ENCODE data around the gene HARBI1. TPM values are rescaled to one million over a fixed set of nuclear protein-coding genes. Genes with fewer than 3 reads are reported as not detected.

The HARBI1 gene
- total RNA-seq, 1 experiment from 2014 or later = 6.3 TPM

DNA sequence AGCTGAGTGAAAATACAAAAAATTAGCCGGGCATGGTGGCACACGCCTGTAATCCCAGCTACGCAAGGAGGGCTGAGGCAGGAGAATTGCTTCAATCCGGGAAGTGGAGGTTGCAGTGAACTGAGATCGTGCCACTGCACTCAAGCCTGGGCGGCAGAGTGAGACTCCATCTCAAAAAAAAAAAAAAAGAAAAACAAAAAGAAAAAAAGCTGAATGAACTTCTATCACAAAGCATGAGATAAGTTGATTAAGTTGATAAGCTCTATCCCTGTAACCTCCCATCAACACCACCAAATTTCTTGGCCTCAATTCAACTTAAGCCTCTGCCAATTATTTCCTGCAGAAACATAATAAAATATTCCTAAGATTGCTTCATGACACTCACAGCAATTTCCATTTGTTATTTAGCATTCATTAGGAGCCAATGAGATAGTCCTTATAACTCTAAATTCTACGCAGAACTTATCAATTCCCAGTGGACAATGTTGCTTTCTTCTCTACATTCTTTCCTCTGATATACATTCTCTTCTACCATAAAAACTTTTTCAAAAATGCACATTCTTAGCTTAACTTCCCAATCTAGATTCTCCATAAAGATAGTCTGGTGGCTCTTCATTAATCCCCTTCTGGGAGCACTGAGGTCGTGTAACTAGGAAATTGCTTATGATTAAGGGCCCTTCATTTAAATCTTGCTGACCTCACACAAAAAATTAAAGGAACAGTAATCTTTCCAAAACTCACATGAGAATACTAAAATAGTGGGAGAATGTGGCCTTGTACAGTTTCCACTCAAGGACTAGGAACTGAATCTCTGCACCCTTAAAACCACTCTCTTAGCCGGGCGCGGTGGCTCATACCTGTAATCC, 26.1 kb downstream of the HARBI1 start:
- no peak for DNase-seq
- Histone ChIP-seq H3K4me2 (ENCODE audit: insufficient read depth, insufficient read length, low read length) (no peak overlapping the region), H3K27ac (ENCODE audit: insufficient read length, low read depth, low read length) (no peak overlapping the region)

More for the DNA sequence above, 26.1 kb downstream of the HARBI1 start:
- Mint-ChIP-seq H3K27ac (0 out of 7 replicates have a peak overlapping the region, but pooled peaks of 1 of the 3 experiments have one; percentile 40), H3K4me3 (peak overlapping the region in 1 of 2 experiments; percentile 8; a peak in 1 of 5 replicates), H3K27me3 (ENCODE audit: low read depth) (no peaks in the 10 kb centered on the region), H3K36me3 (ENCODE audit: insufficient read depth in 1 of 3, low read depth in 3 of 3) (peaks cover 0 to 5% (median 2%) of the 10 kb centered on the region in 3 experiments; a peak in 2 of 7 replicates), H3K4me1 (peaks cover 17 to 18% of the 10 kb centered on the region in 2 experiments), H3K9me3 (no peaks in the 10 kb centered on the region)
- no peak overlapping the region for H2BK20ac ChIP-seq (ENCODE audit: low read depth, low read length, poor library complexity, severe bottlenecking)
- no peaks in the 10 kb centered on the region for H3K27me3 ChIP-seq (ENCODE audit: insufficient read depth, low read length)
- H3K9ac ChIP-seq (ENCODE audit: extremely low read depth, insufficient read length, low read length) = no peak overlapping the region
- no peak overlapping the region for H2BK5ac ChIP-seq (ENCODE audit: insufficient read length, low read length)
- no peak overlapping the region for H2BK12ac ChIP-seq (ENCODE audit: insufficient read length, low read depth, low read length)
- H3K79me1 ChIP-seq (ENCODE audit: insufficient read depth, low read depth, low read length, poor library complexity, severe bottlenecking) = peaks cover 8% of the 10 kb centered on the region
- H2AFZ ChIP-seq (ENCODE audit: low read length) = no peak overlapping the region
- no peak overlapping the region for H3T11ph ChIP-seq (ENCODE audit: low read length)
- no peak overlapping the region for H4K8ac ChIP-seq (replicated peaks; ENCODE audit: insufficient read length, low read depth, low read length)
- H2BK120ac ChIP-seq (ENCODE audit: low read depth, low read length, poor library complexity, severe bottlenecking) = no peak overlapping the region
- TF ChIP-seq, protein P1, sequence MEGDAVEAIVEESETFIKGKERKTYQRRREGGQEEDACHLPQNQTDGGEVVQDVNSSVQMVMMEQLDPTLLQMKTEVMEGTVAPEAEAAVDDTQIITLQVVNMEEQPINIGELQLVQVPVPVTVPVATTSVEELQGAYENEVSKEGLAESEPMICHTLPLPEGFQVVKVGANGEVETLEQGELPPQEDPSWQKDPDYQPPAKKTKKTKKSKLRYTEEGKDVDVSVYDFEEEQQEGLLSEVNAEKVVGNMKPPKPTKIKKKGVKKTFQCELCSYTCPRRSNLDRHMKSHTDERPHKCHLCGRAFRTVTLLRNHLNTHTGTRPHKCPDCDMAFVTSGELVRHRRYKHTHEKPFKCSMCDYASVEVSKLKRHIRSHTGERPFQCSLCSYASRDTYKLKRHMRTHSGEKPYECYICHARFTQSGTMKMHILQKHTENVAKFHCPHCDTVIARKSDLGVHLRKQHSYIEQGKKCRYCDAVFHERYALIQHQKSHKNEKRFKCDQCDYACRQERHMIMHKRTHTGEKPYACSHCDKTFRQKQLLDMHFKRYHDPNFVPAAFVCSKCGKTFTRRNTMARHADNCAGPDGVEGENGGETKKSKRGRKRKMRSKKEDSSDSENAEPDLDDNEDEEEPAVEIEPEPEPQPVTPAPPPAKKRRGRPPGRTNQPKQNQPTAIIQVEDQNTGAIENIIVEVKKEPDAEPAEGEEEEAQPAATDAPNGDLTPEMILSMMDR (conservative IDR thresholded peaks at IDR 0.05) = no peak
- H4K20me1 ChIP-seq (ENCODE audit: control insufficient read depth, insufficient read depth, insufficient read length) = no peaks in the 10 kb centered on the region
- H3K4ac ChIP-seq (ENCODE audit: low read depth, low read length) = no peak overlapping the region
- no CpG with 5 or more reads among the region's 11 CpGs for WGBS (ENCODE audit: extremely low coverage, insufficient read length, low lambda C conversion rate)
- H2BK15ac ChIP-seq (ENCODE audit: low read depth, low read length) = no peak overlapping the region
- no peak overlapping the region for H2AK5ac ChIP-seq (ENCODE audit: insufficient read length, low read length)
- H3K79me2 ChIP-seq (ENCODE audit: insufficient read depth, low read length) = peaks cover 17% of the 10 kb centered on the region; the same call in 1 of the 2 replicates
- no peak overlapping the region for H3K14ac ChIP-seq (ENCODE audit: insufficient read depth, low read length)
- H3K9me3 ChIP-seq (ENCODE audit: control insufficient read depth, low read depth, low read length) = no peaks in the 10 kb centered on the region
- no peak overlapping the region for H3K56ac ChIP-seq (ENCODE audit: insufficient read length, low read depth, low read length)
- H3K23me2 ChIP-seq (ENCODE audit: insufficient read length, low read depth, low read length, poor library complexity, severe bottlenecking) = peaks cover 5% of the 10 kb centered on the region
- H4K91ac ChIP-seq (ENCODE audit: insufficient read length, low read depth, low read length) = no peak overlapping the region
- H3K18ac ChIP-seq (ENCODE audit: insufficient read length, low read depth, low read length) = no peak overlapping the region
- H3K23ac ChIP-seq (ENCODE audit: insufficient read length, low read depth, low read length) = no peak overlapping the region
- H4K5ac ChIP-seq (ENCODE audit: insufficient read length, low read depth, low read length) = no peak overlapping the region
- H3K4me1 ChIP-seq (ENCODE audit: insufficient read depth, low read length) = no peaks in the 10 kb centered on the region
